ENCODE data around the gene CDH12.

- TF ChIP-seq, protein P1, sequence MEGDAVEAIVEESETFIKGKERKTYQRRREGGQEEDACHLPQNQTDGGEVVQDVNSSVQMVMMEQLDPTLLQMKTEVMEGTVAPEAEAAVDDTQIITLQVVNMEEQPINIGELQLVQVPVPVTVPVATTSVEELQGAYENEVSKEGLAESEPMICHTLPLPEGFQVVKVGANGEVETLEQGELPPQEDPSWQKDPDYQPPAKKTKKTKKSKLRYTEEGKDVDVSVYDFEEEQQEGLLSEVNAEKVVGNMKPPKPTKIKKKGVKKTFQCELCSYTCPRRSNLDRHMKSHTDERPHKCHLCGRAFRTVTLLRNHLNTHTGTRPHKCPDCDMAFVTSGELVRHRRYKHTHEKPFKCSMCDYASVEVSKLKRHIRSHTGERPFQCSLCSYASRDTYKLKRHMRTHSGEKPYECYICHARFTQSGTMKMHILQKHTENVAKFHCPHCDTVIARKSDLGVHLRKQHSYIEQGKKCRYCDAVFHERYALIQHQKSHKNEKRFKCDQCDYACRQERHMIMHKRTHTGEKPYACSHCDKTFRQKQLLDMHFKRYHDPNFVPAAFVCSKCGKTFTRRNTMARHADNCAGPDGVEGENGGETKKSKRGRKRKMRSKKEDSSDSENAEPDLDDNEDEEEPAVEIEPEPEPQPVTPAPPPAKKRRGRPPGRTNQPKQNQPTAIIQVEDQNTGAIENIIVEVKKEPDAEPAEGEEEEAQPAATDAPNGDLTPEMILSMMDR (IDR thresholded peaks at IDR 0.05) = no peak
- no peak for TF ChIP-seq EP300 (IDR thresholded peaks at IDR 0.05)
- no peak for TF ChIP-seq POLR2AphosphoS5 (IDR thresholded peaks at IDR 0.05)
Observed at GRCh38 chr5:22591461-22591860, 261.7 kb downstream of the CDH12 start.

Measured in suprapubic skin (tissue), 4 donors.